Gastrocnemius medialis (tissue), 4 donors: ENCODE data around the gene RASA3.

Experiments
- CTCF ChIP-seq, 5 experiments: fragments of 450-650 bp in 3 of 5; fragments of 200-600 bp in 2 of 5; sonication (generic) in 2 of 5; IDR thresholded peaks in 4 of 5; conservative IDR thresholded peaks in 1 of 5; 1 replicate in 4 of 5; 2 replicates in 1 of 5; pipeline ENCODE4 v1.5.1; 2016 to 2019; ENCODE audit warnings: antibody characterized with exemption in 5 of 5, mild to moderate bottlenecking in 3 of 5, moderate library complexity in 3 of 5
- POLR2A ChIP-seq, 2 donors: fragments of 450-650 bp; IDR thresholded peaks; one replicate each; pipeline ENCODE4 v1.6.1; 2017; ENCODE audit warnings: antibody characterized with exemption in 2 of 2, mild to moderate bottlenecking in 2 of 2, moderate library complexity in 2 of 2

DNA sequence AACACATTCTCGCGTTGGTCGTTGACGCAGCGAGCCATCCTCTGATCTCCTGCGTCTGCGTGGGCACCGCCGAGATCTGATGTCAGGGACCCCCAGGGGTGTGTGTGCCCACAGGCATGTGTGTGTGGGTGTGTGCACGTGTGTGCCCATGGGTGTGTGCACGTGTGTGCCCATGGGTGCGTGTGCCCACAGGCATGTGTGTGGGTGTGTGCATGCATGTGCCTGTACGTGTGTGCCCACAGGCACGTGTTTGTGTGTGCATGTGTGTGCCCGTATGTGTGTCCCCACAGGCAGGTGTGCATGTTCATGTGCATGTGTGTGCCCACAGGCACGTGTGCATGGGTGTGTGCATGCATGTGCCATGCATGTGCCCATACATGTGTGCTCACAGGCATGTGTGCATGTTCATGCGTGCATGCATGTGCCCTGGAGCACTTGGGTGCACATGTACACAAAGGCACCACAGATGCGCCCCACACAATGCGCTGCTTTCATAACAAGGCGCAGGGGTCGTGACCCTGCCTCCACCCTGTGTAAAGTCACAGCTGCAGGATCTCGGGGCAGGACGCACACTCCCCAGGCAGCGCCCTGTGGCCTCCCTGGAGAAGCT, 77.5 kb downstream of the RASA3 start:
- no peak for TF ChIP-seq CTCF (IDR thresholded peaks at IDR 0.05 in 4 of 5, conservative IDR thresholded peaks at IDR 0.05 in 1 of 5)
- TF ChIP-seq POLR2A (IDR thresholded peaks at IDR 0.05): no peak
